ENCODE measurements around the gene CEBPA.

DNA sequence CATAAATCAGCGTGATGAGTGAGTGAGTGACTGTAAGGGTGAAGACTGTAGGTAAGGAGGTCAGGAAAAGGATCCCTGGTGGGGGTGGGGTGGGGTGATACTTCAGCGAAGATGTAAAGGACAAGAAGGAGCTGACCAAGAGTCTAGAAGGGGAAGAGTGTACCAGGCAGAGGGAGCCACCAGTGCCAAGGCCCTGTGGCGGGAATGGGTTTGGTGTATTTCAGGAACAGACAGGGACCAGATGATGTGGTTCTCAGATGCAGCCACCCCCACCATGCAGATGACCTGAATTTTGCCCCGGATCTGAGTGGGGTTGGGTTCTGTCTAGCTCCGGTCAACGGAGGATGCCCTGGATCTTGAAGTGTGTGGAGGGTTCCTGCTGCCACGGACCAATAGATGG is 46.6 kb downstream of the CEBPA start:
- TF ChIP-seq, protein P1, sequence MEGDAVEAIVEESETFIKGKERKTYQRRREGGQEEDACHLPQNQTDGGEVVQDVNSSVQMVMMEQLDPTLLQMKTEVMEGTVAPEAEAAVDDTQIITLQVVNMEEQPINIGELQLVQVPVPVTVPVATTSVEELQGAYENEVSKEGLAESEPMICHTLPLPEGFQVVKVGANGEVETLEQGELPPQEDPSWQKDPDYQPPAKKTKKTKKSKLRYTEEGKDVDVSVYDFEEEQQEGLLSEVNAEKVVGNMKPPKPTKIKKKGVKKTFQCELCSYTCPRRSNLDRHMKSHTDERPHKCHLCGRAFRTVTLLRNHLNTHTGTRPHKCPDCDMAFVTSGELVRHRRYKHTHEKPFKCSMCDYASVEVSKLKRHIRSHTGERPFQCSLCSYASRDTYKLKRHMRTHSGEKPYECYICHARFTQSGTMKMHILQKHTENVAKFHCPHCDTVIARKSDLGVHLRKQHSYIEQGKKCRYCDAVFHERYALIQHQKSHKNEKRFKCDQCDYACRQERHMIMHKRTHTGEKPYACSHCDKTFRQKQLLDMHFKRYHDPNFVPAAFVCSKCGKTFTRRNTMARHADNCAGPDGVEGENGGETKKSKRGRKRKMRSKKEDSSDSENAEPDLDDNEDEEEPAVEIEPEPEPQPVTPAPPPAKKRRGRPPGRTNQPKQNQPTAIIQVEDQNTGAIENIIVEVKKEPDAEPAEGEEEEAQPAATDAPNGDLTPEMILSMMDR (IDR thresholded peaks at IDR 0.05) = no peak
- TF ChIP-seq EP300 (IDR thresholded peaks at IDR 0.05) (no peak), POLR2AphosphoS5 (IDR thresholded peaks at IDR 0.05) (no peak), POLR2A (IDR thresholded peaks at IDR 0.05) (no peak)

All from stomach (tissue), 4 donors.